Left hindlimb (tissue), 1 donor: Measurements from ENCODE around the gene UTS2.

ENCODE experiments used
- DNase-seq: peaks from one replicate; pipeline ENCODE4 v3.0.0-alpha.2; 2018

UTS2 gene, protein sequence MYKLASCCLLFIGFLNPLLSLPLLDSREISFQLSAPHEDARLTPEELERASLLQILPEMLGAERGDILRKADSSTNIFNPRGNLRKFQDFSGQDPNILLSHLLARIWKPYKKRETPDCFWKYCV

DNA sequence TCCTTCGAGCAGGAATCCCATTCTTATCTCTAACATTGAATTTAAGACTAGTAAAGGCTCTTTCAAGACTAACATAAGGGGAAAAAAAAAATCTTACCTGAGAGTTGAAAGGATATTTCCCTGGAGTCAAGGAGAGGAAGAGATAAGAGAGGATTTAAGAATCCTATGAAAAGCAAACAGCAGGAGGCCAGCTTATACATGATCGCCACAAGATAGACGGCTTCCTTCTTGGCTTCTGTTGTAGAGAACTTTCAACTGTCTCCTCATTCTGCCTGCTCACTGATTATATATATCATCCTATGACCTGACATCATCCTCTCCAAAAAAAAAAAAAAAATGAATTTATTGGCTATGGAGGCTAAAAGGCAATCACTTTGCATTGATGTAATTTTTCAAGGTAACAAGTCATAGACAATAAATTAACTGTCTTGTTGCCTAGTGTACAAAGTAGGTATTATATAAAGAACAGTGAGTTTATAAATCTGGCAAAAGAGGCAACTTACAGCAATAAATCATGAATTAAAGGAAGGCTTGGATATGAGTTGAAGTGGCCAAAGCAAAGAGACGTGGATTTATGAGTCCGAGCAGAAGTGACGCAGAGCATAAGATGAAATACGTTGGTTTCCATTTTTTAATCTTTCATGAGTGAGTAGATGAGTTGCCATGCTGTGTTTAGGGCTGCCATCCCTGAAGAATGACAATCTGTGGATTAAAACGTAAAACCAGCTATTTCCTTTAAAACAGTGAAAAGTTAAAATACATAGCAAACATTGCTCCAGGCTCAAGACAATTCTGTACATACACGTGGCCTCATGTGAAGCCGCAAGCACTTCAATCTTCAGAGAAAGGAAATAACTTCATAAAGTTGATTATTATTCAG, at the start of gene UTS2:
UTS2 (minus strand) TSS at position 262 of the 880 bp plus-strand sequence; CDS start at position 200, 62 bp downstream.
- DNase-seq = no peak

DNA sequence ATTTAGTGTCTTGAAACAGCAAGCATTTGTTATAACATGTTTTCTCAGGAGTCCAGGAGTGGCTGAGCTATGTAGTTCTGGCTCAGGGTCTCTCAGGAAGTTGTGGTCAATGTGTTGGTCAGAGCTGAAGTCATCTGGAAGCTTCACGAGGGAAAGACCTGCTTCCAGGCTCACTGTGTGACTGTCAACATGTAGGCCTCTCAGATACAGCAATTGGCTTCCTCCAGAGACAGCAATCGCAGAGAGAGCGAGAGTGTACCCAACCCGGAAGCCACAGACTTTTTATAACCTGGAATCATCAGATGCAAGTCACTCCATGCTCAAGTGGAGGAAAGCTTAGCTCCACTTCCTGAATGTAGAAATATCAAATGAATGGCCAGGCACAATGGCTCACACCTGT, 46.9 kb upstream of the UTS2 start:
- DNase-seq = no peak

DNA sequence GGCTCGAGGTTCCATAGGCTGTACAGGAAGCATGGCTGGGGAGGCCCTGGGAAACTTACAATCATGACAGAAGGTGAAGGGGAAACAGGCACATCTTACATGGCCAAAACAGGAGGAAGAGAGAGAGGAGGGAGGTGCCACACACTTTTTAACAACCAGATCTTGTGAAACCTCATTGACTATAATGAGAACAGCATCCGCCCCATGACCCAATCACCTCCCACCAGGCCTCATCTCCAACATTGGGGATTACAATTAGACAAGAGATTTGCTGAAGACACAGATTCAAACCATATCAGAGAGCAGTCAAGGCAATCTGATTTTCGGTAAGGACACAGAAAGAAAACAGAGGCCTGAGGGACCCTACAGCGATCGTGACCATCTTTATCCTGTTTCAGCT, 46.1 kb upstream of the UTS2 start:
- no peak for DNase-seq

DNA sequence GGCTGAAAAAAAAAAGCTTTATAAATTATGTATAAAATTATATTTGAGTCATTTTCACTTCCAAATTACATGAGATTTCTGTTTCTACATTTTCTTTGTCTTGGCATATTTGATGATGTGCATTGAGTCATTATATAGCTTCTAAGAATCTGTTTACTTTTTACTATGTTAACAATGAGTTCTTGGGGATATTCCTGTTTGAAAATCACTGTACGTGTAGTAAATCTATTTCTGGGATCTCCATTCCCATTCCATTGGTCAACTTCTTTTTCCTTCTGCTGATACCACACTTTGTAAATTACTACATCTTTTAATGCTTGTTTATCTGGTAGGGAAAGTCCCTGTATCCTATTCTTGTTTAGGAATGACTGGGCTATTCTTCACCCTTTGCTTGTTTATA, 44.1 kb upstream of the UTS2 start:
- no peak for DNase-seq

DNA sequence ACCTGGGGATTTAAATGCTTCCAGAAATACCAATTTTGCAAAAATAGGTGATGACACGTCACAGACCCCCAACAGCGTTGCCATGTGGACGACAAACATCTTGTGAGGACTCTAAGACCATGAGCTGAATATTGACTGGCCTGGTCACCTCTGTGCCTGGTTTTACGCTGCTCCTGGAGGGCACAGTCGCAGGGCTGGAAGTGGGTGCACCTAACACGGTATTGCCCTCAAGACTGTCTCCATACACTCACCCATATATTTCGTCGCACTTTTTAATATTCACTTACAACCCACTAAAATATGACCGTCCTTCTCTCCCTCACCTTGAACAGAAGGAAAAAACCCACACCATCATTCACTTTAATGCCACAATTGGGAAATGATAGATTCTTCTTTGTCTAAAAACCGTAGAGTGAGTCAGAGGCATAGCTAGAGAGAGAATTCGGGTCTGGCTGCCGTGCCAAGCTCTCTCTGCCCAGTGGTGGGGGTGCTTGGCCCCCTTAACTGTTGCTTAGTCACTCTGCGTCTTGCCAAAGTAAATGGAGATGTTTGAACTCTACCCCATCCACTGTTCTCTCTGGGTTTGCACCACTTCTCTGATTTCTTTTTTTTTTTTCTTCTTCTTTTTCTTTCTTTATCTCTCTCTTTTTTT, 40.8 kb upstream of the UTS2 start:
- no peak for DNase-seq

DNA sequence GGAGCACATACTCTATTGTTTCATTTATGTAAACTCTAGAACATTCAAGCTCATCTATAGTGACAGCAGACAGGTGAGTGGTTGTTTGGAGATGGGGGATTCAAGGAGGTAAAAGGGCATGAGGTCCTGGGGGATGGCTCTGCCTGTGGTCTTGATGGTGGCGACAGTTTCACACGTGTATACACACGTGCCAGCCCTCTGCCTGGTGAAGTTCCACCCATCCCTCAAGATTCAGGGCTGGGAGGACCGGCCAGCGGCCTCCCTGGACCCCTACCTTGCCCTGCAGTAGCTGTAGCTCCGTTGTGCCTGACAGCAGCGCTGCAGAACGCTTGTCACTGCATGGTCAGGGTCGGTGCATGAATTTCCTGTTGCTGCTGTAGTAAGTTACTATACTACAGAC, 38.9 kb upstream of the UTS2 start:
- DNase-seq = no peak

DNA sequence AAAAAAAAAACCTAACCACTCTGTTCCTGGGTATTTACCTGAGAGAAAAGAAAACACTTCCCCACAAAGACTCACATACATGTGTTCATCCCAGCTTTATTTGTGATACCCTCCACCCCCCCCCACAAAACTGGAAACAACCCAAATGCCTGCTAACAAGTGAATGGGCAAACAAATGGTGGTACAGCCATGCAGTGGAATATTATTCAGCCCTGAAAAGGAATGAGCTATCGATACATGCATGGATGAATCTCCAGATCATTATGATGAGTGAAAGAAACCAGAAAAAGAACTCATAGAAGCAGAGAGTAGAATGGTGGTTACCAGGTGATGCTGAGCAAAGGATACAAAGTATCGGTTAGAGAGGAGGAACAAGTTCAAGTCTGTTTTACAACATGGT, 38.0 kb upstream of the UTS2 start:
- DNase-seq = no peak

DNA sequence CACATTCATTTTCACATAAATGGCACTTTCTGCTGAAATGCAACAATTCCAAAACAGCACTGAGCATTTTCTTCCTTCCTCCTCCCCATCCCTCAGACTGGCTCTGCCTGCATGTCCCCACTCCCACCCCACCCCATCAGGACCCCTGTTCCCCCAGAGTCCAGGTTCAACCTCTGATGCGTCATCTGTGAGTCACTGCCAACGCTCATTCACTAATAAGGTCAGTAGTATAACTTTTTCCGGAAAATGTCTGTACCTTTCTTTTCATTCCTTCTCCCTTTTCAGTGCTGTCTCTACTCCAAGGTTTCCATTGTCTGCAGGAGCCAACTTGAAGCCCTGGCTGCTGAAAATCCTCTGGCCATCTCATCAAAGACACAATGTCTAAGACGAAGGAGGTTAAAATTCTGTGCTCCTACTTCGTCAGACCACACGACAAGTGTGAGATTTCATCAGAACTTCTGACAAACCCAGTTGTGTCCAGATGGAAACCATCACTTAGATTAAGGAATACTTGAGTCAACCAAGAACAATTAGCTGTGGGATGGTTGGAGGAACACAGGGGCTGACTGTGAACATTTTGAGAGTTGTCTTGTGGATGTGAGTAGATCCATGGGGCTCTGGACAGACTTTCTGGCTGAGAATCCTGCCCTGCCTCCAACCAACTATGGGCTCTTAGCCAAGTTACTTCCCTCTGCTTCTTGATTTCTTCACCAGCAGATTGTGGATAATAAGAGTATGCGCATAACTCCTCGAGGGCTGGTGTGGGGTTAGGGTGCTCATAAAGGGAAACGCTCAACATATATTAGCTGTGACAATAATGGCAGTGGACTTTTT, 35.6 kb upstream of the UTS2 start:
- DNase-seq = no peak

DNA sequence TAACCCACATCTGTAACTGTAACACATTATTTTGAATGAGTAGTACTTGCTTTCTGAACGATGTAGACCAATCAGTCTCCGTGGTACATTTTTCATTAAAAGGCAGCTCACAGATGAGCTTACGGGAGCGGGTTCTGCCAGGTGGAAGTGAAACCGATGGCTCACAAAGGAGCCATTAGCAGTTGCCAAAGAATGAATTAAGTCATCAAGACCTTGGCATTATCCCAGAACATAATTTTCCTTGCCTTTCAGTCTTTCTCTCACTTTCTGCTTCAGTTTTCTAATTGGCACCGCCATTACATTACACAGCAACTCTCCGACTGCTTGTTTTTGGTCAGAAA, 33.5 kb upstream of the UTS2 start:
- no peak for DNase-seq

DNA sequence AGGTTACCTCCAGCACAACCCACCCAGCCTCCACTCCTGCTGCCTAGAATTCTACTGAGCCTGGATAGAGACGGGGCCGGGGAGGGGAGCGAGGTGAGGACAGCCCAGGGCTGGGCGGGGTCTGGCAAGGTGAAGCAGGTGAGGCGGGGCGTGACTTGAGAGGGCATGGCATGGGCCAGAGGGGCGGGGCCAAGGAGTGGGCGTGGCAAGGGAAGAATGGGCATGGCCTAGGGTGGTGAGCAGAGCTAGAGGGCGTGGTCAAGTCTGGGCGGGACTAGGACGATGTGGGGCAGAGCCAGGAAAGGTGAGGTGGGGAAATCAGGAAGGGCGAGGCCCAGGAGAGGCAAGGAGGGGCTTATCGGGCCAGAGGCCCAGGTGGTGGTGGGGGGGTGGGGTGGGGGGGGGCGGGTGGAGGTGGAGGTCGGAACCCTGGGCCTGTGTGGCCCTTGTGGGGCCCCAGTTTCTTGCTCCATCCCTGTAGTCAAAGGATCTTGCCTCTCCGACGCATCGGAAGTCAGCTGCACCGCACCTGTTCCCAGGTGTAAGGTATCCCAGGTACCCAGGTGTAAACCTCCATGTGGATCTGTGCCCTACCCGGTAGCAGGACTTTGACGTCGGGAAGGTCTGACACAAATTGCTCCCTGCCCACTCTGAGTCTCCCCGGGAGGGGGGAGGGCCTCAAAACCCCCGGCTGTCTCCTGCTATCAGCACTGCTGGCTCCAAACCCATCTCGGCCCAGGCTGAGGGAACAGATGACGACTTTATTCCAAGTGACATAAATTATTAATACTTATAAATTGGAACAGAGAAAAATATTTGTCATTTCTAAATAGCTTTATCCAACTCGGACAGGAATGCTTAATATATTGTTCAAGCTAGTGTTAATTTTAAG, 32.9 kb upstream of the UTS2 start:
- DNase-seq = no peak

DNA sequence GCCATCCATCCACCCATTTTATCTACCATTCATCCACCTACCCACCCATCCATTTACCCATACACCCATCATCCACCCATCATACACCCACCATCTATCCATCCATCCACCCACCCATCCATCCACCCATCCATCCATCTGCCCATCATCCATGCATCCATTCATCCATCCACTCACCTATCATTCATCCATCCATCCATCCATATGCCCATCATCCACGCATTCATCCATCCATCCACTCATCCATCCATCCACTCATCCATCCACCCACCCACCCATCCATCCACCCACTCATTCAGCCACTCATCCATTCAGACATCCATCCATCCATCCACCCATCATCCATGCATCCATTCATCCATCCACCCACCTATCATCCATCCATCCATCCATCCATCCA, 31.9 kb upstream of the UTS2 start:
- no peak for DNase-seq

DNA sequence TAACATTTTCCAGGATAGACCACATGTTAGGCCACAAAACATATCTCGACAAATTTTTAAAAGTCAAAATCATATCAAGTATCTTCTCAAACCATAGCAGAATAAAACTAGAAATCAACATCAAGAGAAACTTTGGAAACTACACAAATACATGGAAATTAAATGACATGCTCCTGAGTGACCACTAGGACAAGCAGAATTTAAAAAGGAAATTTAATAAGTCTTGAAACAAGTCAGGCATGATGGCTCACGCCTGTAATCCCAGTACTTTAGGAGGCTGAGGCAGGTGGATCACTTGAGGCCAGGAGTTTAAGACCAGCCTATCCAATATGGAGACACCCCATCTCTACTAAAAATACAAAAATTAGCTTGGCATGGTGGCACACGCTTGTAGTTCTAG, 26.4 kb upstream of the UTS2 start:
- DNase-seq = no peak

DNA sequence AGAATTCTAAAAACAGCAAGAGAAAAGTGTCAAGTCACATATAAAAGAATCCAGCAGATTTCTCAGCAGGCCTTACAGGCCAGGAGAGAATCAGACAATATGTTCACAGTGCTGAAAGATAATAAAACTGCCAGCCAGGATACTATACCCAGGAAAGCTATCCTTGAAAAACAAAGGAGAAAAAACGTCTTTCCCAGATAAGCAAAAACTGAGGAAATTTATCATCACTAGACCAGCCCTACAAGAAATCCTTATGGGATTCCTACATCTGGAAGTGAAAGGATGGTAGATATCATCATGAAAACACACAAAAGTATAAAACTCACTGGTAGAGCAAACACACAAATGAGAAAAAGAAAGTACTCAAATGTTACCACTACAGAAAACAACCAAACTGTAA, 25.2 kb upstream of the UTS2 start:
- no peak for DNase-seq

DNA sequence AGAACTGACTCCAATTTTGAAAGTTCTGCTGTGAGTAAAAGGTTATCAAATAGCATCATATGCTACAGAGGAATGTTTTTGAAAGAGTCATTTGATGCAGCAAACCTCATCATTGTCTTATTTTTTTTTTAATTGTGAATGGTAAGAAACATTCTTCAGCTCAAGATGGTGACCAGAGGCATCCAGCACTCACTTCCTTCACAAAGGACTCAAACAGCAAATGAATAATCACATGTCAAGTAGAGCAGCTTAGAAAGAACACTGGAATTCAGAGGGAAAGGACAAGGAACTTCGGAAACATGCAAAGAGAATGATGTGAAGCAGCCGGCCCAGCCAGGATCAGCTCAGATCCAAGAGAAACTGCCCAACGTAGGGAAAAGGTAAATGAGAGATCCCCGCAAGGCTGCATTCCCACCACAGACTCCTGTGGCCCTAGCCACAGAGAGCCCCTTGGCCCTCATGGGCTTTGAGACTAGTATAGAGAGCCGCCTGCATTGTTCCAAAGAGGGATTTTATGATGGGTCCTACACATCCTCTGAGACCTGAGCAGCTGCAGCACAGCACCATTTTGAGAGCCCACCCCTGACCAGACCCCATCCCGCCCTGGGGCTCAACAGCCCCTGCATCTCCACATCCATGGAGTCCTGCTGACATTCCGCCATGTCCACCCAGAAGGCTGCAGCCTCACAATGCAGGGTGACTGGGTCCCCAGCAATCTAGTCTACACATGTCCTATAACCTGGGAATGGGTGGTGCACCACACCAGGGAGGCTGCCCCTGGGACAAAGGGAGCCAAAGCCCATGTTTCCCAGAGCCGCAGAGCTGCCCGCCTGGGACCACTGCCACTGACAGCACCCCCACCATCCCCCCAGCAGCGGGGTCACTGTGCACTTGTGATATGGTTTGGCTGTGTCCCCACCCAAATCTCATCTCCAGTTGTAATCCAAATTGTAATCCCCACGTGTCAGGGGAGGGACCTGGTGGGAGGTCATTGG, 21.2 kb upstream of the UTS2 start:
- no peak for DNase-seq

DNA sequence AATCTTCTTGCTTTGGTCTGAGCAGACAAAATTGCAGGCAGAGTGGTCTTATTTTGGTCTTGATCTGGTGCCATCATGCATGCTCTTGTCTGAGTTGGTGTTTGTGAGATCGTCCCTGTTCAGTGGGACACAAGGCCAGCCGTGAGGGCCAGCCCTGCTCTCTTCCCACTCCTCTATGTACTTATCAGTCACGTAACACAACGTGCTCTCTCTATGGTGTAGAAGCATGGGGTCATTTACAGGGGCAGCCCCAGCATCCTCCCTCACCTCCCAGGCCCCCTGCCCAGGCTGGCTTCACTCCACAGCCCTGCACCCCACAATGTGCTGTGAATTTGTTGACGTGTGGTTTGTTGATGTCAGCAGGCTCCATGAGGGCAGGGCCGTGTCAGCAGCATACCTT, 18.3 kb upstream of the UTS2 start:
- no peak for DNase-seq

DNA sequence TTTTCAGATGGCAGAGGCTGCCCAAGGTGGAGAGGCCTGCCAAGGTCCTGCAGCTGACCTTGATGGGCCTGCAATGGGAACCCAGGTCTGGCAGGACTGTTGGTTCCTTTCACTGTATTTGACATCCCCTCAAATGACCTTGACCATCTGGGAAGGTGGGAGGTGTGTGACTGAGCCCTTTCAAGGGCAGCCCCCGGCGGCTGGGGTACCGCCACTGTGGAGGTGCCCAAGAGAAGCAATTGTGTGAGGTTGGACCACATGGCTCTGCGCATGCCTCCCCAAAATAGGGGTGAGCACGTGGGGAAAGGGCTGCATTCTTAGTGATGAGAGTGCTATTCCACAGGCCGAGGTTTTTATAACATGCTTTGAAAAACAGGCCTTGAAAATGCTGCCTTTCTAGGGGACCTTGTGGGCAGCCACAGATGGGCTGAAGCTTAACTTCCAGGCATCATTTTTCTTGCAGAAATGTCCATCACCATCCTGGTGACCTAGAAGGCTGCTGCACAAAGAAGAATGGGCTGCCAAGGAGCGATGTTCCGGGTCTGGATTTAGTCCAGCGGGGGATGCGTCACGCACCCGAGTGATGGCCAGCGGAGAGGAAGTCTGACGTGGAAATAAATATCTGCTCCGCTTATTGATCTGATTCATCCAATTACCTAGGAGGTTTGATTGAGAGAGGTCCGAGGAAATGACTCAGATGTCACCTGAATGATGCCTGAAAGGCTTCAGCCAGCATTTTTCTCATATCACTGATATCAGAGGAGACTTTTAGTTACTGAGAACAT, 16.5 kb upstream of the UTS2 start:
- DNase-seq = no peak

DNA sequence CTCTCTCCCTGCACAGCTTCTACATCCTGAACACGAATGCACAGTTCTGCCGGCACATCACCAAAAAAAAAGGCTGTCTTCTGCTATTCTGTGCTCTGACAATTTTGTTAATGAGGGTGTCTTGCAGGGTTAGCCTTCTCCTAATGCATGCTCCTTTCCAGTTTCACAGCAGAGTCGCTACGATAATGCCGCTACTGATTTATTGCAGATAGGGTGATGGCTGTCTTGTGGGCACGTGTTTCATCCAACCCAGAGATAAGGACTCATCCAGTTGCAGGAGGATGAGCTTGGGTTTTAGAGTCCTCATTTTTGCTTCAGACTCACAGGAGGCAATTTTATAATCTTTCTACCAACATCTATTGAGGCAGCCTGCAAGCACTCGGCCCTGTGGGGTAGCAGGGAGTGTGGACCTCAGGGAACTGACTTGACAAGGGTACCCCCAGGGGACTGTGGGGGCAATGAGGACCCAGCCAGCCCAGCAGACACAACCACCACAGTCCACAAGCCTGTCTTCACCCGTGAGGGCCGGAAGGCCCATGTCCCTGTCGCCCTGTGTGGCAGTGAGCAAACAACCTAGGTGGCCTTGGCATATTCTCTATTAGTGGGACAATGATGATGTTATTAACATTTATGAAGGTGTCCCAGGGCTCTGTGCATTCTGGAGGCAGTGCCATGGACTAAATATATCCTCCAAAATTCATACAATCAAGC, 15.4 kb upstream of the UTS2 start:
- DNase-seq = no peak

DNA sequence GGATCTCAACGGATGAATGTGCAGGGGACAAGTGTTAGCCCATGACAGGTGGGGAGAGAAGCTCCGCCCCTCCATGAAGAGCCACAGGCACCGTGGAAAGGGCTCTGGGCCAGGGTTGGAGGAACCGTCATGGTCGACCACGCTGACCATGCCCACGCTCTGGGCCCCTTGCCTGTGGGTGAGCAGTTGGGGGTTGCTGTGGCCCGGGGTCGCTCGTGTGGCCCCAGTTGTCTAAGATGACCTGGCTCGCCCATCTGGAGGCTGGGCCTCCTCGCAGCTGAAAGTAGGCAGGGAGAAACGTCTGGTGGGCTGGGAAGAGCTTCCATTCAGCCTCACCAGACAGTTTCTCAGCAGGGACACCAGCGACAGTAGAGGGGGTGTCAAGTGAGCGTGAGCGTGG, 13.1 kb upstream of the UTS2 start:
- DNase-seq = no peak

DNA sequence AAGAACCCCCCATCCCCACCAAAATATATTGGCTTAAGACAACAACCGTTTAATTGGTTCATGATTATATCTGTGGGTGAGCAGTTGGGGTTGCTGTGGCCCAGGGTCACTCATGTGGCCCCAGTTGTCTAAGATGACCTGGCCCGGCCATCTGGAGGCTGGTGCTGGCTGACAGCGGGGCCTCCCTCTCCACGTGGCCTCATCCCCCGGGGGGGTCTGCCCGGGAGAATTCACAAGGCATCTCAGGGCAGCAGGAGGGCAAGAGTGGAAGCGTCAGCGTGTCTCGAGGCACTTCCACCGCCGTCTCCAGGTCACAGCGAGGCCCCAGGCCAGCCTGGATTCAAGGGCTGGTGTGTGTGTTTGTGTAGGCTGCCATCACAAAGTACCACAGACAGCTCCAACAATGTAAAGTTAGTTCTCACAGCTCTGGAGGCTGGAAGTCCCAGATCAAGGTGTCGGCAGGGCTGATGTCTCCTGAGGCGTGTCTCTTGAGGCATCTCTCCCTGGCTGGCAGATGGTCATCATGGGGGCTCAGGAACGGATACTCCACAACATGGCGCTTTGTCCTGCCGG, 11.0 kb upstream of the UTS2 start:
- no peak for DNase-seq
